Liver (tissue), 9 donors: ENCODE data around the gene BCORL1. TPM values are rescaled to one million over a fixed set of nuclear protein-coding genes. Genes with fewer than 3 reads are reported as not detected.

Experiments used
- DNase-seq: peaks from one replicate; pipeline ENCODE4 v3.0.0-alpha.2; 2017; ENCODE audit warnings: low spot score
- H3K27ac ChIP-seq, 2 donors: one replicate each; pipeline ENCODE4 v1.7.0; 2013; ENCODE audit warnings: inconsistent platforms in 2 of 2, low read length in 2 of 2, control low read depth in 1 of 2, low read depth in 1 of 2, mild to moderate bottlenecking in 1 of 2
- H3K27me3 ChIP-seq, 4 donors: one replicate each; pipeline versions ENCODE4 v1.6.1 to v1.7.0; 2013; ENCODE audit warnings: low read length in 3 of 4, inconsistent platforms in 1 of 4, mild to moderate bottlenecking in 1 of 4, moderate library complexity in 1 of 4; ENCODE audit not compliant: control insufficient read depth in 4 of 4, insufficient read depth in 4 of 4
- H3K36me3 ChIP-seq, 4 donors: one replicate each; pipeline versions ENCODE4 v1.6.1 to v1.7.0; 2013; ENCODE audit warnings: low read length in 3 of 4, mild to moderate bottlenecking in 3 of 4, low read depth in 1 of 4, moderate library complexity in 1 of 4; ENCODE audit not compliant: control insufficient read depth in 4 of 4, insufficient read depth in 3 of 4
- H3K4me1 ChIP-seq, 4 donors: one replicate each; pipeline versions ENCODE4 v1.6.1 to v1.7.0; 2013; ENCODE audit warnings: low read length in 3 of 4, mild to moderate bottlenecking in 3 of 4, moderate library complexity in 1 of 4; ENCODE audit not compliant: control insufficient read depth in 4 of 4, insufficient read depth in 4 of 4
- H3K4me3 ChIP-seq, 3 donors: one replicate each; pipeline versions ENCODE4 v1.6.1 to v1.7.0; 2013; ENCODE audit warnings: low read length in 3 of 3, control low read depth in 1 of 3, low read depth in 1 of 3, mild to moderate bottlenecking in 1 of 3
- H3K9ac ChIP-seq, 2 donors: one replicate each; pipeline ENCODE4 v1.7.0; 2013; ENCODE audit warnings: low read length in 2 of 2, mild to moderate bottlenecking in 2 of 2, moderate library complexity in 2 of 2, control low read depth in 1 of 2, low read depth in 1 of 2
- H3K9me3 ChIP-seq, 4 donors: one replicate each; pipeline versions ENCODE4 v1.6.1 to v1.7.0; 2013; ENCODE audit warnings: low read length in 3 of 4; ENCODE audit not compliant: control insufficient read depth in 4 of 4
- ATF3 ChIP-seq: IDR thresholded peaks from 2 replicates; pipeline ENCODE4 v1.6.1; 2016; ENCODE audit warnings: antibody characterized with exemption
- CTCF ChIP-seq: fragments of 150-350 bp; IDR thresholded peaks from 2 replicates; pipeline ENCODE4 v1.5.1; 2017; ENCODE audit warnings: improper control_type of control experiment, low read depth, low read length; ENCODE audit not compliant: missing input control
- EGR1 ChIP-seq, 2 donors: IDR thresholded peaks; 2 replicates each; pipeline ENCODE4 v1.6.1; 2016 to 2018; ENCODE audit warnings: antibody characterized with exemption in 2 of 2, low read depth in 2 of 2
- FOXA1 ChIP-seq: IDR thresholded peaks from 2 replicates; pipeline ENCODE4 v1.6.1; 2016; ENCODE audit warnings: antibody characterized with exemption
- FOXA2 ChIP-seq: IDR thresholded peaks from 2 replicates; pipeline ENCODE4 v1.6.1; 2016; ENCODE audit warnings: antibody characterized with exemption
- GABPA ChIP-seq, 2 donors: IDR thresholded peaks in 1 of 2; conservative IDR thresholded peaks in 1 of 2; 2 replicates each; pipeline ENCODE4 v1.6.1; 2016; ENCODE audit warnings: antibody characterized with exemption in 2 of 2, mild to moderate bottlenecking in 1 of 2, moderate library complexity in 1 of 2
- HNF4A ChIP-seq, 2 donors: conservative IDR thresholded peaks; 2 replicates each; pipeline ENCODE4 v1.6.1; 2016; ENCODE audit warnings: antibody characterized with exemption in 2 of 2, mild to moderate bottlenecking in 2 of 2
- HNF4G ChIP-seq: IDR thresholded peaks from 2 replicates; pipeline ENCODE4 v1.6.1; 2016; ENCODE audit warnings: antibody characterized with exemption
- JUND ChIP-seq, 2 donors: IDR thresholded peaks; 2 replicates each; pipeline ENCODE4 v1.6.1; 2016; ENCODE audit warnings: antibody characterized with exemption in 2 of 2
- MAX ChIP-seq: IDR thresholded peaks from 2 replicates; pipeline ENCODE4 v1.6.1; 2016; ENCODE audit warnings: antibody characterized with exemption
- NR2F2 ChIP-seq: IDR thresholded peaks from 2 replicates; pipeline ENCODE4 v1.6.1; 2016; ENCODE audit warnings: antibody characterized with exemption
- RAD21 ChIP-seq, 2 donors: IDR thresholded peaks; 2 replicates each; pipeline ENCODE4 v1.6.1; 2016; ENCODE audit warnings: antibody characterized with exemption in 2 of 2, mild to moderate bottlenecking in 2 of 2
- REST ChIP-seq: IDR thresholded peaks from 2 replicates; pipeline ENCODE4 v1.6.1; 2016; ENCODE audit warnings: antibody characterized with exemption, mild to moderate bottlenecking
- RXRA ChIP-seq, 2 donors: IDR thresholded peaks; 2 replicates each; pipeline ENCODE4 v1.6.1; 2017 to 2018; ENCODE audit warnings: antibody characterized with exemption in 2 of 2, mild to moderate bottlenecking in 1 of 2
- SP1 ChIP-seq: IDR thresholded peaks from 2 replicates; pipeline ENCODE4 v1.6.1; 2018; ENCODE audit warnings: antibody characterized with exemption, mild to moderate bottlenecking
- TAF1 ChIP-seq: conservative IDR thresholded peaks from 2 replicates; pipeline ENCODE4 v1.6.1; 2016; ENCODE audit warnings: antibody characterized with exemption, mild to moderate bottlenecking
- YY1 ChIP-seq: IDR thresholded peaks from 2 replicates; pipeline ENCODE4 v1.6.1; 2016; ENCODE audit warnings: antibody characterized with exemption, mild to moderate bottlenecking
- ZBTB33 ChIP-seq: IDR thresholded peaks from 2 replicates; pipeline ENCODE4 v1.6.1; 2016; ENCODE audit warnings: antibody characterized with exemption
- WGBS: extraction: QIAGEN DNeasy Blood & Tissue Kit; methylation state at CpG from one replicate; pipeline ENCODE4 v1.1.7; 2013; 5-methylcytosine and 5-hydroxymethylcytosine counted together
- polyA plus RNA-seq, 2 donors: library from polyadenylated mRNA; stranded (reverse) in 1 of 2; unstranded in 1 of 2; fragments of 200-250 nt in 1 of 2; fragments of >200 nt in 1 of 2; fragmentation: Nextera tagmentation in 1 of 2; extraction: Ambion mirVana in 1 of 2; gene quantifications; one replicate each; pipeline versions ENCODE4 v1.2.1 to v1.2.3, GENCODE V29; 2013 to 2015
- total RNA-seq, 2 donors: library from RNA; depleted of rRNA; stranded (reverse); fragments of >200 nt; gene quantifications; one replicate each; pipeline ENCODE4 v1.2.3, GENCODE V29; 2014
- donor health status: healthy.
- donor health status: healthy.
- donor health status: healthy.
- donor health status: healthy.
- donor health status: healthy.

BCORL1 gene
- total and polyA plus RNA-seq, 4 donors: 1.7 to 5.3 (median 2.1) TPM

- no peak for TF ChIP-seq MAX
- TF ChIP-seq YY1: no peak
These were observed 44.4 kb upstream of the BCORL1 start (continued) for GRCh38 chrX:129938081-129938480.

- DNase-seq: no peak
- no peaks in the 10 kb centered on the region for H3K9me3 ChIP-seq
- H3K9ac ChIP-seq: no peak overlapping the region
- no peak for TF ChIP-seq RAD21 (IDR thresholded peaks at IDR 0.05)
- no peak for TF ChIP-seq HNF4A (conservative IDR thresholded peaks at IDR 0.05)
- 54% methylated on average over 8 of the region's 8 CpGs for WGBS
- H3K4me1 ChIP-seq: no peaks in the 10 kb centered on the region
- peaks cover 0 to 2% (median 0%) of the 10 kb centered on the region in 4 donors for H3K27me3 ChIP-seq
- no peak overlapping the region for H3K27ac ChIP-seq
- H3K4me3 ChIP-seq: no peak overlapping the region
- no peaks in the 10 kb centered on the region for H3K36me3 ChIP-seq
These were observed 42.4 kb upstream of the BCORL1 start for GRCh38 chrX:129939986-129940385.

GRCh38 chrX:129940721-129941120, 41.7 kb upstream of the BCORL1 start:
- DNase-seq: no peak
- Histone ChIP-seq H3K9ac (no peak overlapping the region), H3K27ac (no peak overlapping the region), H3K4me1 (no peaks in the 10 kb centered on the region), H3K4me3 (no peak overlapping the region), H3K27me3 (peaks cover 0 to 2% (median 0%) of the 10 kb centered on the region in 4 donors), H3K36me3 (no peaks in the 10 kb centered on the region), H3K9me3 (no peaks in the 10 kb centered on the region)
- no peak for TF ChIP-seq FOXA1
- TF ChIP-seq HNF4G: no peak
- no peak for TF ChIP-seq CTCF
- no peak for TF ChIP-seq YY1
- TF ChIP-seq ATF3: no peak
- TF ChIP-seq RXRA (IDR thresholded peaks at IDR 0.05): no peak
- no peak for TF ChIP-seq EGR1 (IDR thresholded peaks at IDR 0.05; ENCODE audit: low read depth in 2 of 2)
- no peak for TF ChIP-seq FOXA2
- no peak for TF ChIP-seq GABPA (IDR thresholded peaks at IDR 0.05 in 1 of 2, conservative IDR thresholded peaks at IDR 0.05 in 1 of 2)
- TF ChIP-seq TAF1: no peak
- no peak for TF ChIP-seq HNF4A (conservative IDR thresholded peaks at IDR 0.05)
- no peak for TF ChIP-seq RAD21 (IDR thresholded peaks at IDR 0.05)
- TF ChIP-seq NR2F2: no peak
- no peak for TF ChIP-seq JUND (IDR thresholded peaks at IDR 0.05)
- TF ChIP-seq MAX: no peak
- no peak for TF ChIP-seq REST
- no peak for TF ChIP-seq ZBTB33
- no peak for TF ChIP-seq SP1
- 90% methylated on average over 2 of the region's 2 CpGs for WGBS
